CD4-positive, alpha-beta memory T cell (primary cell): ENCODE results near the gene WAS. TPM values are rescaled to one million over a fixed set of nuclear protein-coding genes. Genes with fewer than 3 reads are reported as not detected.
"Not testable (repeated sequence)": the region's sequence is repeated elsewhere in the genome, so short reads cannot be mapped to it uniquely, and the experiment has no call there.

Experiments
- CTCF ChIA-PET: fragments of 350-600 bp; sonication (Branson Sonifier 250); formaldehyde crosslinking; loops from one replicate; lab custom pipeline; 2021; ENCODE audit warnings: inconsistent platforms; ENCODE audit not compliant: partially characterized antibody; lab: Charles Lee
- POLR2A ChIA-PET: fragments of 350-600 bp; sonication (Branson Sonifier 250); formaldehyde crosslinking; loops from one replicate; lab custom pipeline; 2021; ENCODE audit not compliant: partially characterized antibody; lab: Charles Lee
- DNase-seq, 5 donors: peaks; one replicate each; pipeline versions ENCODE4 v3.0.0 to v3.0.0-alpha.2; 2020 to 2022; ENCODE audit warnings: mixed read lengths in 1 of 5
- H3K27ac ChIP-seq: one replicate; pipeline ENCODE4 v1.7.0; 2013; ENCODE audit warnings: low read depth, low read length
- H3K27me3 ChIP-seq: 2 replicates; pipeline ENCODE4 v1.7.0; 2013; ENCODE audit warnings: mild to moderate bottlenecking, low read length, moderate library complexity; ENCODE audit not compliant: insufficient read depth
- H3K36me3 ChIP-seq: 2 replicates; pipeline ENCODE4 v1.7.0; 2013; ENCODE audit warnings: mild to moderate bottlenecking, low read length, moderate library complexity; ENCODE audit not compliant: insufficient read depth
- H3K4me1 ChIP-seq: 2 replicates; pipeline ENCODE4 v1.7.0; 2013; ENCODE audit warnings: mild to moderate bottlenecking, low read length, moderate library complexity; ENCODE audit not compliant: insufficient read depth
- H3K4me3 ChIP-seq, 2 donors: one replicate each; pipeline ENCODE4 v1.7.0; 2013; ENCODE audit warnings: low read length in 2 of 2, mild to moderate bottlenecking in 1 of 2
- H3K9me3 ChIP-seq, 2 donors: one replicate each; pipeline ENCODE4 v1.7.0; 2013; ENCODE audit warnings: low read length in 2 of 2, control low read depth in 1 of 2; ENCODE audit not compliant: control insufficient read depth in 1 of 2
- H3K27ac Mint-ChIP-seq, 7 donors: one replicate each; pipeline ENCODE4 v1.8.0; 2020 to 2021; ENCODE audit warnings: mixed read lengths in 7 of 7, mild to moderate bottlenecking in 6 of 7, inconsistent platforms in 3 of 7, moderate library complexity in 3 of 7
- H3K27me3 Mint-ChIP-seq, 2 donors: one replicate each; pipeline ENCODE4 v1.8.0; 2020 to 2021; ENCODE audit warnings: mixed read lengths in 2 of 2
- H3K36me3 Mint-ChIP-seq, 2 donors: one replicate each; pipeline ENCODE4 v1.8.0; 2020 to 2021; ENCODE audit warnings: mixed read lengths in 2 of 2, inconsistent platforms in 1 of 2, mild to moderate bottlenecking in 1 of 2
- H3K4me1 Mint-ChIP-seq, 4 donors: one replicate each; pipeline ENCODE4 v1.8.0; 2020 to 2021; ENCODE audit warnings: mixed read lengths in 4 of 4, mild to moderate bottlenecking in 1 of 4
- H3K4me3 Mint-ChIP-seq, 8 donors: one replicate each; pipeline ENCODE4 v1.8.0; 2020 to 2021; ENCODE audit warnings: mixed read lengths in 8 of 8, mild to moderate bottlenecking in 7 of 8, moderate library complexity in 6 of 8, inconsistent platforms in 3 of 8
- H3K9me3 Mint-ChIP-seq, 8 donors: one replicate each; pipeline ENCODE4 v1.8.0; 2020 to 2021; ENCODE audit warnings: mixed read lengths in 8 of 8, mild to moderate bottlenecking in 5 of 8, inconsistent platforms in 3 of 8, moderate library complexity in 1 of 8
- intact Hi-C: fragments of 100-400 bp; cut with micrococcal nuclease; formaldehyde crosslinking; loops from one replicate; pipeline ENCODE4 v1.15.1; 2023
- polyA plus RNA-seq, 2 donors: library from polyadenylated mRNA; unstranded; fragments of 300-500 nt; fragmentation: Illumina TruSeq; gene quantifications; one replicate each; pipeline ENCODE4 v1.2.3, GENCODE V29; 2021
- total RNA-seq, 2 experiments: library from RNA; stranded (reverse); gene quantifications; one replicate each; pipeline ENCODE4 v1.2.3, GENCODE V29; 2021

WAS gene
- 100 to 1,000 TPM; 108 to 110 TPM for total RNA-seq
- polyA plus RNA-seq: 10 to 100 TPM; 13.4 to 33.8 TPM

DNA sequence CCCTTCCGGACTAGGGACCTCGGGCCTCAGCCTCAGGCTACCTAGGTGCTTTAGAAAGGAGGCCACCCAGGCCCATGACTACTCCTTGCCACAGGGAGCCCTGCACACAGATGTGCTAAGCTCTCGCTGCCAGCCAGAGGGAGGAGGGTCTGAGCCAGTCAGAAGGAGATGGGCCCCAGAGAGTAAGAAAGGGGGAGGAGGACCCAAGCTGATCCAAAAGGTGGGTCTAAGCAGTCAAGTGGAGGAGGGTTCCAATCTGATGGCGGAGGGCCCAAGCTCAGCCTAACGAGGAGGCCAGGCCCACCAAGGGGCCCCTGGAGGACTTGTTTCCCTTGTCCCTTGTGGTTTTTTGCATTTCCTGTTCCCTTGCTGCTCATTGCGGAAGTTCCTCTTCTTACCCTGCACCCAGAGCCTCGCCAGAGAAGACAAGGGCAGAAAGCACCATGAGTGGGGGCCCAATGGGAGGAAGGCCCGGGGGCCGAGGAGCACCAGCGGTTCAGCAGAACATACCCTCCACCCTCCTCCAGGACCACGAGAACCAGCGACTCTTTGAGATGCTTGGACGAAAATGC lies at the start of gene WAS:
Gene WAS, plus strand, starts transcription at position 389 of the 572 bp plus-strand sequence. Its CDS starts 55 bp downstream, at position 444.
- H3K4me3 ChIP-seq: peak within 1 kb of the TSS; percentile 79 to 93
- no peaks in the 10 kb centered on the region for H3K9me3 ChIP-seq
- H3K27me3 ChIP-seq: no peaks in the 10 kb centered on the region
- intact Hi-C loops: loop anchor here (1.0 kb wide), 1 partner anchor 54 kb away; no protein-coding TSS in a partner anchor
- peaks cover 25% of the 10 kb centered on the region for H3K36me3 ChIP-seq
- CTCF ChIA-PET: interaction anchor here (0.9 to 2.0 kb wide), 6 partner anchors 9 to 208 kb away, joined by 3 to 5 read pairs (median 4); no protein-coding TSS in a partner anchor
- Mint-ChIP-seq H3K27me3 (no peaks in the 10 kb centered on the region), H3K9me3 (no peaks in the 10 kb centered on the region), H3K4me3 (peak within 1 kb of the TSS; percentile 86 to 95 (median 93)), H3K27ac (peak within 1 kb of the TSS; percentile 88 to 95 (median 93)), H3K36me3 (peaks cover 14 to 36% of the 10 kb centered on the region in 2 donors), H3K4me1 (peaks cover 32 to 66% (median 44%) of the 10 kb centered on the region in 4 donors)
- DNase-seq: peak; percentile 54 to 63 (median 58)
- POLR2A ChIA-PET: interaction anchor here (0.7 to 4.7 kb wide), 23 partner anchors 8 to 589 kb away, joined by 3 to 48 read pairs (median 4); partner anchors contain the start of genes HDAC6, PQBP1, RBM3 and SLC35A2
- peaks cover 48% of the 10 kb centered on the region for H3K4me1 ChIP-seq
- H3K27ac ChIP-seq: peak within 1 kb of the TSS; percentile 69

DNA sequence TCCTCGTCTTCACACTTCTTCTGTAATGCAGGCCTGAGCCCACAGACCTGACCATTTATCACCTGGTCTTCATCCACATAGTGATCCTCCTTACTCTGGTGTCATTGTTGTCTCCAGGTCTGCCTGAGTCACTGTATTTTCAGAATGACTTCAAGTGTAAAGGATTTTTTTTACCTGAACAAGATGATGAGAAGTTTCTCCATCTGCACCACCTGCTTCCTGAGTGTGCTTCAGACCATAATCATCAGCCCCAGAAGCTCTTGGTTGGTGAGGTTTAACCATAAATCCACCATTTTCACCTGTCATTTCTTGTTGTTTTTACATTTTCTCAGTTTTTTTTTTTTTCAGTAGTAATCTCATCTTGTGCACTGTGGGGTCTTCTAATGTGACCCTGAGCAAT lies 47.3 kb upstream of the WAS start:
- Mint-ChIP-seq H3K9me3 (no peaks in the 10 kb centered on the region), H3K27ac (no peak overlapping the region), H3K27me3 (no peaks in the 10 kb centered on the region), H3K4me3 (no peak overlapping the region), H3K36me3 (no peaks in the 10 kb centered on the region), H3K4me1 (peaks cover 0 to 14% (median 3%) of the 10 kb centered on the region in 4 donors)
- Histone ChIP-seq H3K4me3 (no peak overlapping the region), H3K36me3 (no peaks in the 10 kb centered on the region), H3K27me3 (no peaks in the 10 kb centered on the region), H3K27ac (no peak overlapping the region), H3K9me3 (no peaks in the 10 kb centered on the region), H3K4me1 (peaks cover 12% of the 10 kb centered on the region)
- intact Hi-C loops: no loop called here
- DNase-seq: no peak
- ChIA-PET POLR2A (no interaction called here), CTCF (no interaction called here)

DNA sequence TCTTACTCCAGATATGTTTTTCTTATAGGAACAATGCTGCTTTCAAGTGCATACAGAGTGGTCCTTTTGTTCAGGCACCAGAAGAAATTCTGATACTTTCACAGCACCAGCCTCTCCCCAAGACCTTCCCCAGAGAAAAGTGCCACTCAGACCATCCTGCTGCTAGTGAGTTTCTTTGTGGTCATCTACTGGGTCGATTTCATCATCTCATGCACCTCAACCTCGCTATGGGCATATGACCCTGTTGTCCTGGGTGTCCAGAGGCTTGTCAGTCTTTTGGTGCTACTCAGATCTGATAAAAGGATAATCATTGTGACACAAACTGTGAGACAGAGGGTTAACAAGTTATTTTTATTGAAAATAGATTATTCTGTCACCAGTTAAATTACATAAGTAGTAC lies 46.8 kb upstream of the WAS start:
- POLR2A ChIA-PET: no interaction called here

DNA sequence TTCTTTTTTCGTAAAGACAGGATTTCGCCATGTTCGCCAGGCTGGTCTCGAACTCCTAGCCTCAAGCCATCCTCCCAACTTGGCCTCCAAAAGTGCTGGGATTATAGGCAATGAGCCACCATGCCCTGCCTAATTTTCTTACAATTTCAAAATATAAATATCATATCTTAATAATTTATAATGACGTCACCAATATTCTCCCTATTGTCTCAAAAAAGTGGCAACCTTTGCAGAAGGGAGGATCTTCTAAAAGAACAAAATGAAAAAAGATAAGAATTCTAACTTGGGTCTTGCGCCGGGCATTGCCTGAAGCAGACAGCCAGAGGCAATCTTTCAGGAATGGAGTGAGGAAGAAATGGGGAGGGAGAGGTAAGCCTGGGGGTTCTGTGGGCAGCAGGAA lies 37.9 kb upstream of the WAS start:
- Mint-ChIP-seq H3K4me3 (no peak overlapping the region), H3K27me3 (no peaks in the 10 kb centered on the region), H3K36me3 (no peaks in the 10 kb centered on the region), H3K9me3 (peaks cover 0 to 2% (median 0%) of the 10 kb centered on the region in 8 donors), H3K27ac (peak overlapping the region in 2 of 7 donors; percentile 41 to 42), H3K4me1 (peaks cover 0 to 4% (median 2%) of the 10 kb centered on the region in 4 donors)
- intact Hi-C loops: loop anchor here (10.0 kb wide), 1 partner anchor 399 kb away; the partner anchor contains the start of gene TFE3
- Histone ChIP-seq H3K9me3 (no peaks in the 10 kb centered on the region), H3K27ac (no peak overlapping the region), H3K4me1 (no peaks in the 10 kb centered on the region), H3K4me3 (no peak overlapping the region), H3K36me3 (no peaks in the 10 kb centered on the region), H3K27me3 (no peaks in the 10 kb centered on the region)
- DNase-seq: no peak
- POLR2A ChIA-PET: no interaction called here
- CTCF ChIA-PET: interaction anchor here (1.1 to 1.3 kb wide), 2 partner anchors 128 to 299 kb away, joined by 3 read pairs; no protein-coding TSS in a partner anchor

More for the DNA sequence above, 46.8 kb upstream of the WAS start:
- no peak overlapping the region for H3K4me3 Mint-ChIP-seq
- no peaks in the 10 kb centered on the region for H3K9me3 ChIP-seq
- no peak for DNase-seq
- H3K36me3 ChIP-seq: no peaks in the 10 kb centered on the region
- H3K27me3 Mint-ChIP-seq: no peaks in the 10 kb centered on the region
- H3K27ac Mint-ChIP-seq: no peak overlapping the region
- H3K27ac ChIP-seq: no peak overlapping the region
- no peak overlapping the region for H3K4me3 ChIP-seq
- peaks cover 0 to 9% (median under 1%) of the 10 kb centered on the region in 4 donors for H3K4me1 Mint-ChIP-seq
- intact Hi-C loops: no loop called here
- H3K9me3 Mint-ChIP-seq: no peaks in the 10 kb centered on the region
- CTCF ChIA-PET: no interaction called here
- H3K36me3 Mint-ChIP-seq: no peaks in the 10 kb centered on the region
- H3K4me1 ChIP-seq: peaks cover 7% of the 10 kb centered on the region
- no peaks in the 10 kb centered on the region for H3K27me3 ChIP-seq

DNA sequence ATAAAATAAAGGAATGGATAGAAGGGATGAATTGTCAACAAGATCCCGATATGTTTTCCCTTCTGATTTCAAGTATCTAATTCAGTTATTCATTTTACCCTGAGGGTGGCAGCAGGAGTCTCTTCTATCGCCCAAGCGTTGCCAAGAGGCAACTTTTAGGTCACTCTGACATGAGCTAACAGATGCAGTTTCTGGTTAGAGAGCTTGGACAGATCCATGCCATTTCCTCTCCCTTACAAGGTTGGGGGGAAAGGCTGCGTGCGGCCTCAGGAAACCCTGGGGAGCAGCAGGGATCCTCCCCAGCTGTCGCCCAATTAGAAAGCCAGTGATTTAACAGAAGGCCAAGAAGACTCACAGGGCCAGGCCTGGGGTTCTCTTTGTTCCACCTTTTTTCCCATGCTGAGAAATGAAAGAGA lies 35.3 kb upstream of the WAS start:
- Histone ChIP-seq H3K27me3 (no peaks in the 10 kb centered on the region), H3K4me3 (no peak overlapping the region), H3K27ac (no peak overlapping the region), H3K9me3 (no peaks in the 10 kb centered on the region), H3K4me1 (no peaks in the 10 kb centered on the region), H3K36me3 (no peaks in the 10 kb centered on the region)
- H3K4me1 Mint-ChIP-seq: peaks cover 0 to 8% (median 4%) of the 10 kb centered on the region in 4 donors
- H3K36me3 Mint-ChIP-seq: no peaks in the 10 kb centered on the region
- H3K27me3 Mint-ChIP-seq: no peaks in the 10 kb centered on the region
- H3K4me3 Mint-ChIP-seq: no peak overlapping the region
- POLR2A ChIA-PET: interaction anchor here (0.8 to 1.8 kb wide), 14 partner anchors 17 to 298 kb away, joined by 3 to 10 read pairs (median 3); partner anchors contain the start of genes HDAC6, PQBP1, SUV39H1 and WAS
- H3K9me3 Mint-ChIP-seq: peaks cover 0 to 2% (median 0%) of the 10 kb centered on the region in 8 donors
- peak; percentile 46 to 62 (median 47) for DNase-seq
- peak overlapping the region in 4 of 7 donors; percentile 55 to 89 (median 74) for H3K27ac Mint-ChIP-seq
- intact Hi-C loops: loop anchor here (1.0 to 10.0 kb wide), 7 partner anchors 88 to 396 kb away; partner anchors contain the start of genes SLC35A2 and TFE3
- CTCF ChIA-PET: interaction anchor here (0.8 to 3.3 kb wide), 41 partner anchors 8 to 537 kb away, joined by 3 to 23 read pairs (median 5); partner anchors contain the start of genes HDAC6, OTUD5, PIM2 and PQBP1

DNA sequence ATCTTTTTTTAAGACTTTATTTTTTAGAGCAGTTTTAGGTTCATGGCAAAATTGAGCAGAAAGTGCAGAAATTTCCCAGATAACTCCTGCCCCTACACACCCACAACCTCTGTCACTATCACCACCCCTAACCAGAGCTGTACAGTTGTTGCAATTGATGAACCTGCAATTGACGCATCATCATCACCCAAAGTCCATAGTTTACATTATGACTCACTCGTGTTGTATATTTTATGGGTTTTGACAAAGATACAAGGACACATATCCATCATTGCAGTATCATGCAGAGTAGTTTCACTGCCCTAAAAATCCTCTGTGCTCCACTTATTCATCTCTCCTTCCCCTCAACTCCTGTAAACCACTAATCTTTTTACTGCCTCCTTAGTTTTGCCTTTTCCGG lies 34.5 kb upstream of the WAS start:
- Mint-ChIP-seq H3K36me3 (no peaks in the 10 kb centered on the region), H3K9me3 (peaks cover 0 to 2% (median 0%) of the 10 kb centered on the region in 8 donors), H3K27ac (no peak overlapping the region), H3K4me1 (peaks cover 0 to 8% (median 4%) of the 10 kb centered on the region in 4 donors), H3K27me3 (no peaks in the 10 kb centered on the region), H3K4me3 (no peak overlapping the region)
- no peaks in the 10 kb centered on the region for H3K9me3 ChIP-seq
- H3K36me3 ChIP-seq: no peaks in the 10 kb centered on the region
- ChIA-PET POLR2A (interaction anchor here (1.0 to 1.8 kb wide), 7 partner anchors 65 to 297 kb away, joined by 3 to 10 read pairs (median 3); partner anchors contain the start of gene HDAC6), CTCF (interaction anchor here (0.9 to 3.3 kb wide), 23 partner anchors 10 to 308 kb away, joined by 3 to 23 read pairs (median 7); partner anchors contain the start of genes HDAC6, OTUD5, PIM2 and PQBP1)
- intact Hi-C loops: loop anchor here (2.0 to 10.0 kb wide), 3 partner anchors 88 to 396 kb away; partner anchors contain the start of gene TFE3
- no peaks in the 10 kb centered on the region for H3K4me1 ChIP-seq
- no peak overlapping the region for H3K4me3 ChIP-seq
- no peak overlapping the region for H3K27ac ChIP-seq
- H3K27me3 ChIP-seq: no peaks in the 10 kb centered on the region
- DNase-seq: no peak

DNA sequence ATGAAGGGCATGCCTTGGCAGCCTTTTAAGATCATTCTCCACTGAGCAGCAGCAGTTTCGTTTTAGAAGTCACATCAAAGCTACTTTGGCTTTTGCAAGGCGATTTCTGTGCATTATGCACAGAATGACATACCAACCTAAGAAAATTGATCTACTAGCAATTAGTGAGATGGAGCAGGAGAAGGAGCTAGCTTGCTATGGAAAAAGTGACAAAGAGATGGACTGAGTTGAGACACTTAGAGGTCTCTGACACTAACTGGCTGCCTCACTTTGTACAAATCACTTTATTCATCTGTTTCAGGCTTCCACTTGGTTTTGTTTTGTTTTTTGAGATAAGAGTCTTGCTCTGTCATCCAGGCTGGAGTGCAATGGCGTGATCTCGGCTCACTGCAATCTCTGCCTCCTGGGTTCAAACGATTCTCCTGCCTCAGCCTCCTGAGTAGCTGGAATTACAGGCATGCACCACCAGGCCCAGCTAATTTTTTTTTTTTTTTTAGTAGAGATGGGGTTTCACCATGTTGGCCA lies 31.5 kb upstream of the WAS start:
- H3K4me3 ChIP-seq, H3K27me3 Mint-ChIP-seq, H3K4me1 Mint-ChIP-seq, CTCF ChIA-PET, H3K36me3 ChIP-seq, H3K27ac ChIP-seq, H3K36me3 Mint-ChIP-seq, H3K9me3 ChIP-seq, H3K9me3 Mint-ChIP-seq, intact Hi-C loops, H3K4me1 ChIP-seq, DNase-seq, H3K27me3 ChIP-seq: not testable (repeated sequence)
- POLR2A ChIA-PET: interaction anchor here (1.4 kb wide), 1 partner anchor 259 kb away, joined by 5 read pairs; the partner anchor contains the start of gene SLC35A2
- Mint-ChIP-seq H3K27ac (peak overlapping the region in 1 of 7 donors; percentile 19), H3K4me3 (peak overlapping the region in 1 of 8 donors; percentile 50)
